Right renal cortex interstitium (tissue), 3 donors: ENCODE measurements around the gene GFPT1. TPM values are rescaled to one million over a fixed set of nuclear protein-coding genes. Genes with fewer than 3 reads are reported as not detected.
"Not testable (repeated sequence)": the region's sequence is repeated elsewhere in the genome, so short reads cannot be mapped to it uniquely, and the experiment has no call there.

Source experiments
- DNase-seq, 3 donors: peaks; one replicate each; pipeline ENCODE4 v3.0.0-alpha.2; 2013; ENCODE audit warnings: low read depth in 3 of 3, low spot score in 2 of 3
- polyA plus RNA-seq, 3 donors: library from polyadenylated mRNA; unstranded; fragments of 120-200 nt; gene quantifications; one replicate each; pipeline ENCODE4 v1.2.1, GENCODE V29; 2013; ENCODE audit not compliant: insufficient read length in 3 of 3

Gene GFPT1
- 10 to 100 TPM; 37.0 to 41.5 (median 39.0) TPM for polyA plus RNA-seq

DNA sequence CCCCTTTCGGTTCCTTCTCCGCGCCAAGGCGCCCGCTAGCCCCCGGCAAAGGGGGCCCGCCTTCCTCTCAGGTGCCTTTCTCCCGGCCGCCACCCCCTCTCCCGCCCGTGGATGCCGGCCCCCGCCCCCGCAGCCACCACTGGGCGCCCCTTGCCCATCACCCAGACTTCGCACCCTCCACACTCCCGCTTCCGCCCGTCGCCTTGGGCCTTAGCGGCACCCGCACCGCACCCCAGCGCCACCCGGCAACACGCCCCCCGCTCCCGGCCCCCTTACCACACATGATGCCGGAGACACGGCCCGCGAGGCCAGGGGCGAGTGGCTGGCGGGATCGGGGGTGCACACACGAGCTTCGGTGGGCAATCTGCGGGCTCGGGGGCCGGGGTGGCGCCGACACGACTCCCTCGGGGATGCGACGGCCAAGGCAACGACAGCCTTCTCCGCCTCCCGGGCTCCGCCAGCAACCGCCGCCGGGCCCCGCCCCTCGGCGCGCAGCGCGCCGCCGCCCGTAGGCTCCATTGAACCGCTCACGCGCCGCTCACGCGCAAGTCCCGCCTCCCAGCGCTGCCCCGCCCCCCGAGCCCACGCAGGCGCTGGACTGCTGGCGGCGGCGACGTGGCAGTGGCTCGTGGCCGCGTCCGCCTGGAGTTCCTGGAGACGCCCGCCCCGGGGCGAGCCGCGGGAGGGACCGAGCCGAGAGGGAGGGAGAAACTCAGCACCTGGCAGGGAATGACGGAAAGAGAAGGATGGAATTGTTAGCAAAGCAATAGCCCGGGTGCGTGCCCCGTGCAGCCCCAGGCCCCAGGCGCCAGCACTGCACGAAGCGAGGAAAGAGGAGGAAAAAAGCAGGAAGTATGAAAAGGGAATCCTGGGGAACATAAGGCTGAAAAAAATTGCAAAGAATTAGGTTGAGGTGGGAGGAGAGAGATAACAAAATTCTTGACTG, at the start of gene GFPT1:
TSS of gene GFPT1 (minus strand) at position 439 of the 946 bp plus-strand sequence. CDS start at position 283, 156 bp downstream.
- peak; percentile 74 to 89 (median 88) for DNase-seq

DNA sequence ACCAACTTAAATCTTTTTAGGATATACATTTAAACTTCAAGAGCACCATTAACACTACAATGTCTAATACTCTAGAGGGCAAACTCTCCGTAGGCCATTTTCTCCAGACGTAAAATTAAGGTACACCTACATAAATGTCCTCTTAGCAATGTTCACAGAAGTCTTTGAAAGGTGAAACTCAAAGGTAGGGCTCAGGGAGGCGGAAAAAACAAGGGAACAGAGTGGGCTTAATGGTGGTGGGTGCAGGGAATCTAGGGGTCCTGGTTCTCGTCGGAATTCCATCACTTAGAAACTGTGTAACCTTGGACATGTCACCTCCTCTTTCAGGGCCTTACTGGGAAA, 49.5 kb upstream of the GFPT1 start:
- no peak for DNase-seq

DNA sequence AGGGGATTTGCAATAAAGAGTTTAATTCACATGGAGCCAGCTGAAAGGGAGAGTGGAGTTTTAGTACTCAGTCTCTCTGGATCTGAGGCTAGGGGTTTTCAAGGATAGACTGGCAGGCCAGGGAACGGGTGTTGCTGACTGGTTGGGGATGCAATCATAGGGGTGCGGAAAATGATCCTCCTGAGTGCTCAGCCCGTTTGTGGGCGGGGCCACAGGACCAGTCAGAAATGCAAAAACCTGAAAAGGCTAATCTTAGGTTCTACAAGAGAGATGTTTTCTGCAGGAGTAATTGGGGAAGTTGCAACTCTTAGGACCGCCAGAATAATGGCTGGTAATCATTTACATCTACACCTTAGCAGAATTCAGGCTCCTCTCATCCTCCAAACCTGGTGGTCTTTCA, 47.7 kb upstream of the GFPT1 start:
- DNase-seq, result no peak

DNA sequence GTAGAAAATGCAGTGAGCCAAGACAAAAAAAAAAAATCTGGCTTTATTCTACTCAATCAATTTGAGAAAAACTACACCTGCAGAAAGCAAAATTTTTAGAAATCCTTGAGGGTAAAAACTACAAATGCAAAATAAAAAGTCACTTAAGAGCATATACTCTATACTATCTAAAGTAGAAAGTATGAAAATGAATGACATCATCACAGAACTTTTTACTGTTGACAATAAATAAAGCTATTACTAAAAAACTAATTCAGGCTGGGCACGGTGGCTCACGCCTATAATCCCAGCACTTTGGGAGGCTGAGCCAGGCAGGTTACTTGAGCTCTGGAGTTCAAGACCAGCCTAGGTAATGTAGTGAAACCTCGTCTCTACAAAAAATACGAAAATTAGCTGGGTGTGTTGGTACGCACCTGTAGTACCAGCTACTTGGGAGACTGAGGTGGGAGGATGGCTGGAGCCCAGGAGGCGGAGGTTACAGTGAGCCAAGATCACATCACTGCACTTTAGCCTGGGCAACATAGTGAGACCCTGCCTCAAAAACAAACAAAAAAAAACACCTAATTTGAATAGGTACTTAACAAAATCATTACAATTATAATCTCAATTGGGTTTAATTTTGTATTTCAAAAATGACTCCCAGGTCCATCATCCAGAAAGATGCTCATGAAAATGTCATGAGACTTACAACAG, 42.6 kb upstream of the GFPT1 start:
- no peak for DNase-seq

DNA sequence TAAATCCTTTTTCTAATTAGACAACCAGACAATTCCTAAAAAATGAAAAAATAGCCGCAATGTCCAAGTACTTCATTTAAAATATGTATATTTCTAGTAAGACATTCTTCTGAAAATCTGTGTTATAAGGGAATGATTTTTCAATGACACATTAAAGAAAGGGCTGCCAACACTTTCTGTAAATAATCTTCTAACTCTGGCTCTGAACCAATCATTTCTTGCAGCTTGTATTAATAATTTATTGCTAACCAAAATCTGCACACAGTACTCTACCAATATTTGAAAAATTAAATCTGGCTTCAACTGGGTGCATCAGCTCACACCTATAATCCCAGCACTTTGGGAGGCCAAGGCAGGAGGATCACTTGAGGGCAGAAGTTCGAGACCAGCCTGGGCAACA, 42.0 kb upstream of the GFPT1 start:
- DNase-seq, result no peak

DNA sequence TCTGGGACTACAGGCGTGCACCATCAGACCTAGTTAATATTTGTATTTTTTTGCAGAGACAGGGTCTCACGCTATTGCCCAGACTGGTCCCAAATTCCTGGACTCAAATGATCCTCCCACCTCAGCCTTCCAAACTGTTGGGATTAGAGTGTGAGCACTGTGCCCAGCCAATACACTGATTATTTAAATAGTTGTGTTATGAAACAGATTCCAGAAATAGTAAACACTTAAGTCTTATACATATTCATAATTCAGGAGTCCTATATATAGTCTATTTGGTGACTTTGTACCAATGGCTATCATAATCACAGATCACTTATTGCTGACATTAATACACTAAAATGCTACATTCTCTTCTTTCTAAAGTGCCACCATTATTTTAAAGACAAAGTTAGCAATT, 37.4 kb upstream of the GFPT1 start:
- DNase-seq, result no peak

DNA sequence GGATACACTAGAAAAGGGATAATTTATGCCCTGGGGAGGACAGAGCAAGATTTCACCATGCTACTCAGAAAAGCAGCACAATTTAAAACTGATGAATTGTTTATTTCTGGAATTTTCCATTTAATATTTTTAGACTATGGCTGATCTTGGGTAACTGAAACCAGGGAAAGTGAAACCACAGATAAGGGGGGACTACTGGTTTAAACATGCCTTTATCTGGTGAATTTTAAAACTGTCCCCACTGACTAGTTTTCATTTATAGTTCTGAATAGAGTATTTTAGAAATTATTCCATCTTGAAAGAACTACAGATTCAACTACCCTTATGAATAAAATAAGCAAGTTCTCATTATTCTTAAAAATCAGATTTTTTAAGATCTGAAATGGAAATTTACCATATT, 35.2 kb upstream of the GFPT1 start:
- DNase-seq, result no peak

DNA sequence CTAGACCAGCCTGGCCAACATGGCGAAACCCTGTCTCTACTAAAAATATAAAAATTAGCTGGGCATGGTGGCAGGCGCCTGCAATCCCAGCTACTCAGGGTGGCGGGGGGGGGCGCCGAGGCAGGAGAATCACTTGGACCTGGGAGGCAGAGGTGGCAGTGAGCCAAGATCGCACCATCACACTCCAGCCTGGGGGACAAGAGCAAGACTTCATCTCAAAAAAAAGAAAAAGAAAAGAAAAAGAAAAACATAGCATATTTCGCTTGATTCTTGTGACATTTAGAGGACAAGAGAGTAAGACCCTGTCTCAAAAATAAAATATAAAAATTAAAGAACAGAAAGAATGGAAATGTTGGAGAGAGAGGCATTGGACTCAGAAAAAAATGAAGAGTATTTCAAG, 32.1 kb upstream of the GFPT1 start:
- DNase-seq, result not testable (repeated sequence)

DNA sequence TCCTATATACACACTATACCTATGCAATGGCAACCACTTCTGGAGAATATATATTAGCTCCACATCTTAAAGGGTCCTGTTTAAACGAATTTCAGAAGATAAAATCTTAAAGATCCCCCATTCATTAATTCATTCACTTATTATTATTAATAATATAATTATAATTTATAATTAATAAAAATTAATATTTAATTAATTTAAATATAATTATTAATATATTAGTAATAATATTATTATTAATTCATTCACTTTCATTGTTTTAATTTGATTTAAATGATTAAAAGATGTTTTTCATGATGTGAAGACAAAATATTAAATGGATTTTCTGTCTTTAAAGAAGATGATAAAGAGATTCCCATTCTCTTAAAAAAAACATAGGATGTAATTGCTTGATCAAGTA, 29.1 kb upstream of the GFPT1 start:
- DNase-seq, result no peak

DNA sequence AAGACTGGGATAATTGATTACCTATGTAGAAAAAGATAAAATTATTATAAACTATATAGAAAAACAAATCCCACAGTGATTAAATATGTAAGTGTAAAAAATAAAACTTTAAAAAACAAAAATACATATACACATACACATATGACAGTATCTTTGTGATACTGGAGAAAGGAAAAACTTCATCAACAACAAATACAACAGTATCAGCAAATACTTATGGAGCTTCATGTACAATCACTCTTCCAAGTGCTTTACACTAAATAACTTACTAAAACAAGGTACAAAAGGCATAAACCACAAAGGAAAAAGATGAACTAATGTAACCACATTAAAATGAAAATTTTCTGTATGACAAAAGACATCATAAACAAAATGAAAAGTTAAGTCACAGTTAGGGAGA, 24.1 kb upstream of the GFPT1 start:
- no peak for DNase-seq

DNA sequence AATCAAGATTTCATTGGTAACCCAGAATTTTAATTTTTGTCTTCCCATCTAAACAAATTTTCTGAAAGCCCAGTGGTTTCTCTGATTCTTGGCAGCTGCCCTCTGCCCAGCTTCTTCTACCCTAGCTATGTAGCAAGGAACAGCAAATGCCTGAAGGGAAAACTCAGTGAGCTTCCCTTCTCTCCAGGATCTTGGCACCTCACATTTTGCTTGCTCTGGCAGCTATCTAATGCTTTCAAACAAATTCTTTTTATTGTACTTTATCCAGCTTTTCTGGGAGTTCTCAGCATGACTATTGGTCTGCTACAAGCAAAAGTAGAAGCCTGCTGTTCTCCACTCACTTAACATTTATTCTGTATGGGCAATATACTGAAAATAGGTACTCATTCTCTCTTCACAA, 18.3 kb upstream of the GFPT1 start:
- no peak for DNase-seq

DNA sequence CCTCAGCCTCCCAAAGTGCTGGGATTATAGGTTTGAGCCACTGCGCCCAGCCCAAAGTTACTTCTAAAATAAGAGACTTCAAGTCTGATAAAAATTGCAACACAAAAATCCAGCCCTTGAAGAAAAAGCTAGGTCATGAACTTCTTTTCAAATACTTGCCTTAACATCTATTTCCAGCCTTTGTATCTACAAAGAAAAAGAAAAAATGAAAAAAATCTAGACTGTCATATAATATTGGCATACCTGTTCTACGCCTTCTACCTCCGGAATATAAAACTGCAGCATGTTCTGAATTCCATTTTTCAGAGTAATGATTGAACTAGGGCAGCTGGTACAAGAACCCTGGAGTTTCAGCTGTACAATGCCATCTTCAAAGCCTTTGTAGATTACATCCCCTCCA, 13.1 kb upstream of the GFPT1 start:
- no peak for DNase-seq

DNA sequence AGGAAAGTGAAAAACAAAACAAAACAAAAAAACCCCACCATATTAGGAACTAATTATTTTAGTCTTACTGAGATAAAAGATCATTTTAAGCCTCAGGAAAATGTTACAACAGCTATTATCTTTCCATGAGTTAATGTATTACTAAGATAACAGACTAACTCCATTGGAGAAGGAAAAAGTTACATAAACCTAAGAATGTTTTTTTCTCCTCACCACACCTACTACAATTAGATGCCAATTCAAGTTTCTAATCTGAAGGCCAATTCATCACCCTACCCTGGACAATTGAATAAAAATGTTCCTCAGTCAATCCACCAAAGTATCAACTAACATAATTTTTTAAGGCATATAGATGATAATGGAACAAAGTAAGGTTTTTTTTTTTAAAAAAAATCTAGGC, 10.2 kb upstream of the GFPT1 start:
- DNase-seq, result no peak

DNA sequence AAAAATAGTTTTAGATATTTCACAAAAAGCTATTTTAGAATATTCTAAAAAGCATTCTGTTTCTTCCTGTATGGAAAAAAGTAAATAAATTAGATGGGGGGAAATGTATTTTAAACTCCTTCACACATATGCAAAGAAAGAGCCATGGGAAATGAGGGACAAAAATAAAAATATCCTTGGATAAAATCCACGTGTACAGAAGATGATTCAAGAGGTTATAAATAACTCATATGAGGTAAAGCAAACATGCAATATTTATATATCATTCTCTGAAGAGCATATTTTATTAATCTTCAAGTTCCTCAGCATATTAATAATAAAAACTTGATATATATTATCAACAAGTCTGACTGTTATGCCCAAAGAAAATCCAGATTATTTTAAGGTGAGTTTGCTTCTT, 8.8 kb upstream of the GFPT1 start:
- no peak for DNase-seq

DNA sequence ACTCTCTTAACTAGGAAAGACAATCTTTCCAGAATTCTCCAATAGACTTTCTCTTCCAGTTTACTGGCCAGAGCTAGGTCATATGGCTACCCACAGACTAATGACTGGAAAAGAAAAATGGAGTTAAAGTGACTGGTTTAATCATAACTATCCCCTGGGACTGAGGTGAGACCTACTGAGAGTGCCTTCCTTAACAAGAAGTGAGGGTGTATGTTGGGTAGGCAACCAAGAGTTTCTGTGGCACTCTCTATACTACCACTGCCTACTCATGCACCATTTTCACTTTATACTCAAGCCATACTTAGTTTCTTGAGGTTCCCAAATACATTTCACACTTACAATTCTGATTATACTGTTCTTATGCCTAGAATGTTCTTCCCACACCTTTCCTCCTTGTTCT, 6.9 kb upstream of the GFPT1 start:
- DNase-seq, result no peak

DNA sequence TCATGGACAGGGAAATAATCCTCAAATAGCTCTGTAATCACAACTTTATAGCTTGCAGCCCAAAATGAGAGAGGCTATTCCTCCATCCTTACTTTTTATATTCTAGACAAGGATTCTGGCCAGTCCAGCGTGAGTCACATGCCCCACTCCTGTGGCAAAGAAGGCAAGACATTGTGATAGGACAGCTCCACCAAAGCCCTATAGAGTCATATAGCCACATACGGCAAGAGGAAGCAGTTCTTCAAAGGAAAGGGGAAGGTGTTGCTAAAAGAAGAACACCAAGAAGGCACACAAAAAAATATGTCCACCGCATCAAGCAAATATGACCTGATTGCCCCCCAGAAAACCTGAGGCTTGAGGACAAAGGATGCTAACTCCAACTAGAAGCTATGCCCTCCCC, 3.4 kb upstream of the GFPT1 start:
- no peak for DNase-seq

DNA sequence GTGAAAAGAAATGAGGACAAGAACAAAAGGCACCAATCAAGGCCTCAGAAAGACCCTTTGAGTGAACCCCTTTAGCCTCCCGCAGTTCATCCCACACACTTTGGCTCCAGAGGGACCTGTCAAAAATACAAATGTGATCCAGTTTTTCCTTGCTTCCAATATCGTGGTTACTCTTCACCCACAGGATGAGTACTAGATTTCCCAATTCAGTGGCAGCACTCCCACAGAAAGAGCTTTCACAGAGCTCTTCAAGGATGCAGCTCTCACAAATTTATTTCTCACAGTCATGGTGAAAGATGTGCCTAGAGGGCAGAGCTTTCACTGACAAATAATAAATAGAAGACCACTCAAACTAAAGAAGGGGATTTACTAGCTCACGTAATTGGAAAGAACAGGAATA, 3.0 kb upstream of the GFPT1 start:
- no peak for DNase-seq

DNA sequence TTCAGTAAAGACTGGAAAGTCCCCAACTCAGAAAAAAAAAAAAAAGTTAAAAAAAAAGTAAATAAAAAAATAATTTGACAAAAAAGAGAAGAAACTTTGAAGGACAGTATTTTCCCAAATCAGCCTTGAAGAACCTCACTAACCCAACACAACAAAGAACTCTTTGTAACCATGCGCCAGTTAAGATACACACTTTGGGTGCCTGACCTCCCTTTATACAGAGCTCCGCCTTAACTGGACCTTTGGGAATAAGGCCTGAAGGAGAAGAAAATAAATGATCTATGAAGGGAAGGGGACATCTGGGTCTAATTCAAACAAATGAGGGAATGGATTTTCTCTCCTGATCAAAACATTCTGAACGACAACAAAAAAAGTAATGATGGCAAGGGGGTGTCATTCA, 2.2 kb upstream of the GFPT1 start:
- no peak for DNase-seq

DNA sequence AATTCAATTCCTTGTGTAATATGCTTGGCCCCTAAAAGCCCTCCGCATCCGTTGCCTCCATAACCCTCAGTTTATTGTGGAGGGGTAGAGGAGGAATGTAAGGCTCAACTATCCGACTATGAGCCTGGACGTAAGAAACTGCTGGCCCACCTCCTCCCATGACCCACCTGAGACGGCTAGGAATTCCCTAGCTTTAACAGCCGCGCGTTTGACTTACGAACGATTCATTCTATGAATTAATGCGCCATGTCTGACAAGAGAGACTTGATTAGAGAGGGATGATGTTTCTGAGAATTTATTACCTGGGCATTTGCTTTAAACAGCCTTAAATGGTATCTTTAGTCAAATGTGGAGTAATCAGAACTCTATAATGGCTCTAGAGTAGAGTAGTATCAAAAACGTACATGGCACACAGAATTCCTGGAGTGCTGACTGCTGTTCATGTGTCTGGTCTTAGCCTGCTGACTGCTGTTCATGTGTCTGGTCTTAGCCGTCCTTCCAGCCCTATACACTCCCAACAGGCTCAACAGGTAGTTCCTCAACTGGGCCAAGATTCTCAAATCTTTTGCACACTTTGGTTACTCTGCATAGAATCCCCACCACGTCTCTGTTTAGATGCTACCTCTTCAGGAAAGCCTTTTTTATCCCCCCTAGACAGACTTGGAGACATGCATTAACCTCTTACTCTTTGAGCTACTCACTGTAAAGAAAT, 899 bp upstream of the GFPT1 start:
- no peak for DNase-seq

DNA sequence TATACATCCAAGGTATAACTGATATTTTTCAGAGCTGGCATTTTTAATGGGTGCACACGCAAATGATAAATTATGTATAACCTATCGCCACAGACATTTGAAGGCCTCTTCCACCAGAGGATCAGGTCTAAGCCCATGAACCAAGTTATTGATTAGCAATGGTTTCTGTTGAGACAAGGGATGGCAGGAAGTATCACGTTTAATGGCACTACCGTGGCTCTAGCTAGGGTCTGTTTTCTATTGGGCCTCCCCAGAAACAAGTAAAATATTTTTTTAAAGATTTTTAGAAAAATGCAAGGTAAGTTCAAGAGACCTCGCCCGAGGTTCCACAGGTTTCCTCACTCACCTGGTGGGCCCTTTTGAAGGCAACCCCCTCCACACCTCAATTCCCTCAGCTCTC, 667 bp downstream of the GFPT1 start:
- no peak for DNase-seq

DNA sequence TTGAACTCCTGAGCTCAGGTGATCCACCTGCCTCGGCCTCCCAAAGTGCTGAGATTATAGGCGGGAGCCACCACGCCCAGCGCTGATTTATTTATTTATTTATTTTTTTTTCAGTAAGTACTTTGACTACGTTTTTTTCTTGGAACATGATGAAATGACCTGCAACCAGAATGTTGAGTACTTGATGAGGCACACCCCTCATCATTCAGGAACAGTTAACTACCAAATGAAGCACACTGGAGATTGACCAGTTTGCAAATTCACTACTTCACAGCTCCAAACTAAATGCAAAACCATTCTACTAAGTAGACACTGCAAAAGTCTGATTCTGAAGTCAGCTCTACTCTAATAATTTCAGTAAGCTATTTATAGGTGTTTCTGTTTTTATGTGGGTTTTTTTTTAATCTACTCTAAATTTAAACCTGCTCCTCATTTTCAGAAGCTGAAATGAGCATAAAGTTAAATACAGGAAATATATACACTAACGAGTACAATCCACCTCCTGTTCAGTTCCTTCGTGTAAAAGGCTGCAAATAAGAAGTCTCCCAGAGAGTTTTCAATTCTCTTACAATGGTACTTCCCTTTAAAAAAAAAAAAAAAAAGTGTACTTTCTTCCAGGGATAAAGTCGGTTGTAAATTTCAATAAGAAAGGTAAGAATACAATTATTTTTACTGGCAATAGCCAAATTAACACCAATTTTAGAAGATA, 1.4 kb downstream of the GFPT1 start:
- no peak for DNase-seq
